SK-N-MC (cell line): ENCODE measurements around the gene PCDHB5.
"Not testable (repeated sequence)": the region's sequence is repeated elsewhere in the genome, so short reads cannot be mapped to it uniquely, and the experiment has no call there.

Experiments
- EZH2 ChIP-seq: fragments of 200-600 bp; sonication (generic); IDR thresholded peaks from one replicate; pipeline ENCODE4 v1.6.1; 2017; ENCODE audit warnings: antibody characterized with exemption
- FOXP2 ChIP-seq: optimal IDR thresholded peaks from 2 replicates; pipeline ENCODE3; 2011; ENCODE audit warnings: mild to moderate bottlenecking, moderate library complexity; ENCODE audit not compliant: insufficient read depth; ENCODE audit errors: extremely low read length, control extremely low read depth

GRCh38 chr5:141157901-141158300 is 22.9 kb downstream of the PCDHB5 start:
- not testable (repeated sequence) for TF ChIP-seq EZH2, FOXP2
